ENCODE measurements around the gene PAX7.

- TF ChIP-seq CTCF (IDR thresholded peaks at IDR 0.05; ENCODE audit: low read length) (no peak), EZH2 (IDR thresholded peaks at IDR 0.05; ENCODE audit: borderline replicate concordance, low read length) (no peak)
These were observed 103.4 kb downstream of the PAX7 start for GRCh38 chr1:18734001-18734400.
